SK-N-SH (cell line): ENCODE data around the gene MYO1D. TPM values are rescaled to one million over a fixed set of nuclear protein-coding genes. Genes with fewer than 3 reads are reported as not detected.

Experiments used
- CTCF ChIA-PET: fragments of 300-600, 350-600 bp; formaldehyde crosslinking; extraction: SDS; loops from one replicate; lab custom pipeline; 2021; lab: Yijun Ruan, JAX
- POLR2A ChIA-PET: fragments of 350-600 bp; sonication (Branson Sonifier 250); formaldehyde crosslinking; extraction: SDS; loops from one replicate; lab custom pipeline; 2020; ENCODE audit warnings: antibody characterized with exemption, inconsistent platforms; lab: Yijun Ruan, JAX
- DNase-seq: peaks from one replicate; pipeline ENCODE4 v3.0.0; 2012
- H2AFZ ChIP-seq: fragments of 200-600 bp; sonication (generic); 2 replicates; pipeline ENCODE4 v1.8.1; 2016; ENCODE audit warnings: antibody characterized with exemption, mild to moderate bottlenecking, low read depth
- H3F3A ChIP-seq: fragments of 200-600 bp; sonication (generic); replicated peaks from 2 replicates; pipeline ENCODE3; 2016; ENCODE audit warnings: antibody characterized with exemption, mild to moderate bottlenecking; ENCODE audit not compliant: insufficient read depth
- H3K27ac ChIP-seq, 2 experiments: fragments of 200-500 bp in 1 of 2; fragments of 200-600 bp in 1 of 2; sonication (Bioruptor generic) in 1 of 2; sonication (generic), shearing (Covaris generic) in 1 of 2; 2 replicates each; pipeline versions ENCODE4 v1.5.1 to v1.6.1; 2014 to 2016; ENCODE audit warnings: low read depth in 2 of 2, inconsistent platforms in 1 of 2, low read length in 1 of 2, mild to moderate bottlenecking in 1 of 2, mixed read lengths in 1 of 2
- H3K27me3 ChIP-seq: fragments of 200-600 bp; sonication (generic), shearing (Covaris generic); 2 replicates; pipeline ENCODE4 v1.6.1; 2016; ENCODE audit warnings: mixed run types; ENCODE audit not compliant: insufficient read depth
- H3K36me3 ChIP-seq, 2 experiments: fragments of 200-500 bp in 1 of 2; fragments of 200-600 bp in 1 of 2; sonication (Bioruptor generic) in 1 of 2; sonication (generic) in 1 of 2; replicated peaks in 1 of 2; 2 replicates each; pipeline versions ENCODE3 to v1.5.1; 2014 to 2016; ENCODE audit warnings: low read length in 1 of 2, mild to moderate bottlenecking in 1 of 2; ENCODE audit not compliant: insufficient read depth in 2 of 2, control insufficient read depth in 1 of 2
- H3K4me1 ChIP-seq, 2 experiments: fragments of 200-500 bp in 1 of 2; fragments of 200-600 bp in 1 of 2; sonication (Bioruptor generic) in 1 of 2; sonication (generic), shearing (Covaris generic) in 1 of 2; 2 replicates each; pipeline versions ENCODE4 v1.5.1 to v1.6.1; 2014 to 2016; ENCODE audit warnings: low read depth in 1 of 2, low read length in 1 of 2, mixed run types in 1 of 2; ENCODE audit not compliant: insufficient read depth in 2 of 2, control insufficient read depth in 1 of 2
- H3K4me2 ChIP-seq: fragments of 200-600 bp; sonication (generic), shearing (Covaris generic); 2 replicates; pipeline ENCODE4 v1.6.1; 2017; ENCODE audit warnings: mixed run types
- H3K4me3 ChIP-seq, 2 experiments: fragments of 200-500 bp in 1 of 2; fragments of 200-600 bp in 1 of 2; sonication (Bioruptor generic) in 1 of 2; sonication (generic), shearing (Covaris generic) in 1 of 2; 2 replicates each; pipeline versions ENCODE4 v1.5.1 to v1.8.1; 2014 to 2016; ENCODE audit warnings: low read depth in 2 of 2, inconsistent platforms in 1 of 2, low read length in 1 of 2, mild to moderate bottlenecking in 1 of 2, mixed read lengths in 1 of 2, moderate library complexity in 1 of 2
- H3K79me2 ChIP-seq: fragments of 200-600 bp; sonication (generic); 2 replicates; pipeline ENCODE4 v1.8.1; 2017; ENCODE audit warnings: mild to moderate bottlenecking; ENCODE audit not compliant: insufficient read depth
- H3K9ac ChIP-seq: fragments of 200-600 bp; sonication (generic); 2 replicates; pipeline ENCODE4 v1.6.1; 2017; ENCODE audit warnings: mixed run types
- H3K9me2 ChIP-seq: fragments of 200-600 bp; sonication (generic); 2 replicates; pipeline ENCODE4 v1.6.1; 2017; ENCODE audit warnings: mixed run types
- H3K9me3 ChIP-seq: fragments of 200-600 bp; sonication (generic); 2 replicates; pipeline ENCODE4 v1.6.1; 2017; ENCODE audit warnings: mixed run types, mild to moderate bottlenecking, moderate library complexity
- H4K20me1 ChIP-seq: fragments of 200-600 bp; sonication (generic); 2 replicates; pipeline ENCODE4 v1.6.1; 2017; ENCODE audit warnings: mild to moderate bottlenecking, mixed run types; ENCODE audit not compliant: insufficient read depth
- CHD2 ChIP-seq: fragments of 150-350 bp; IDR thresholded peaks from 2 replicates; pipeline ENCODE4 v1.6.1; 2018; ENCODE audit warnings: low read length; ENCODE audit not compliant: partially characterized antibody
- ELF1 ChIP-seq: IDR thresholded peaks from 2 replicates; pipeline ENCODE4 v1.4.0; 2012
- EP300 ChIP-seq, 2 experiments: IDR thresholded peaks; 2 replicates each; pipeline versions ENCODE4 v1.4.0 to v1.6.1; 2012; ENCODE audit warnings: borderline replicate concordance in 1 of 2, low read depth in 1 of 2, low read length in 1 of 2
- EZH2phosphoT487 ChIP-seq: fragments of 200-600 bp; sonication (generic); IDR thresholded peaks from 2 replicates; pipeline ENCODE4 v1.6.1; 2017; ENCODE audit warnings: low read depth, mixed run types, mild to moderate bottlenecking, antibody characterized with exemption, moderate library complexity, borderline replicate concordance
- FOSL2 ChIP-seq: IDR thresholded peaks from 2 replicates; pipeline ENCODE4 v1.4.0; 2012; ENCODE audit warnings: low read depth, mild to moderate bottlenecking, moderate library complexity, borderline replicate concordance
- FOXJ3 ChIP-seq: sonication (generic); formaldehyde crosslinking; IDR thresholded peaks from 2 replicates; pipeline ENCODE4 v1.5.1; 2020; ENCODE audit warnings: mild to moderate bottlenecking, missing genetic modification reagents
- GABPA ChIP-seq: IDR thresholded peaks from 2 replicates; pipeline ENCODE4 v1.4.0; 2012; ENCODE audit warnings: low read depth, mild to moderate bottlenecking
- MEF2A ChIP-seq: IDR thresholded peaks from 2 replicates; pipeline ENCODE4 v1.4.0; 2012; ENCODE audit warnings: low read depth, borderline replicate concordance
- MXI1 ChIP-seq: IDR thresholded peaks from 2 replicates; pipeline ENCODE4 v1.6.1; 2012; ENCODE audit warnings: mild to moderate bottlenecking, low read depth, low read length, improper control_type of control experiment
- PBX3 ChIP-seq: IDR thresholded peaks from 2 replicates; pipeline ENCODE4; 2012
- POLR2AphosphoS5 ChIP-seq: IDR thresholded peaks from 2 replicates; pipeline ENCODE4 v1.6.1; 2012; ENCODE audit warnings: low read depth, low read length
- SIN3A ChIP-seq: IDR thresholded peaks from 2 replicates; pipeline ENCODE4 v1.6.1; 2012; ENCODE audit warnings: low read depth, mild to moderate bottlenecking, low read length, moderate library complexity, borderline replicate concordance
- SMC3 ChIP-seq: IDR thresholded peaks from 2 replicates; pipeline ENCODE4 v1.6.1; 2012; ENCODE audit warnings: low read depth, low read length, improper control_type of control experiment
- TAF1 ChIP-seq: IDR thresholded peaks from 2 replicates; pipeline ENCODE4 v1.6.1; 2012; ENCODE audit warnings: low read depth, mild to moderate bottlenecking, low read length, moderate library complexity, borderline replicate concordance
- YY1 ChIP-seq: IDR thresholded peaks from 2 replicates; pipeline ENCODE4 v1.4.0; 2012; ENCODE audit warnings: low read depth, mild to moderate bottlenecking
- ZBTB33 ChIP-seq: IDR thresholded peaks from 2 replicates; pipeline ENCODE4 v1.4.0; 2012; ENCODE audit warnings: low read depth, borderline replicate concordance
- WGBS: methylation state at CpG from one replicate; pipeline ENCODE4 v1.1.6; 2017; ENCODE audit warnings: low lambda C conversion rate; 5-methylcytosine and 5-hydroxymethylcytosine counted together
- polyA plus RNA-seq, 3 experiments: library from polyadenylated mRNA; depleted of rRNA; stranded (reverse); fragments of >200 nt; gene quantifications; 2 replicates each; pipeline ENCODE4 v1.2.3, GENCODE V29; 2012

MYO1D gene
- polyA plus RNA-seq, 1 of the 3 experiments (the other 2 are of a cell fraction), result 20.4 TPM

- ChIA-PET CTCF (interaction anchor here (0.6 to 1.7 kb wide), 2 partner anchors 40 to 193 kb away, joined by 3 to 4 read pairs; no protein-coding TSS in a partner anchor), POLR2A (no interaction called here)
- no peaks in the 10 kb centered on the region for H4K20me1 ChIP-seq
- no peak overlapping the region for H3K27ac ChIP-seq
- H3K4me2 ChIP-seq, result 0 out of 2 replicates have a peak overlapping the region, but pooled peaks have one; percentile 19
- H3K79me2 ChIP-seq, result no peaks in the 10 kb centered on the region
- no peaks in the 10 kb centered on the region for H3K9me3 ChIP-seq
- no peaks in the 10 kb centered on the region for H3K9me2 ChIP-seq
- peaks cover 6 to 7% of the 10 kb centered on the region in 2 experiments; a peak in 3 of 4 replicates for H3K4me1 ChIP-seq
- H3K9ac ChIP-seq, result no peak overlapping the region
- H2AFZ ChIP-seq, result no peak overlapping the region
- WGBS, result 76% methylated on average over 6 of the region's 7 CpGs
- H3K4me3 ChIP-seq, result no peak overlapping the region
- DNase-seq, result no peak
- TF ChIP-seq ZBTB33 (no peak), CHD2 (no peak), SIN3A (no peak), ELF1 (no peak), FOSL2 (no peak), MEF2A (no peak)
- H3K27me3 ChIP-seq, result no peaks in the 10 kb centered on the region
- no peaks in the 10 kb centered on the region for H3F3A ChIP-seq
- H3K36me3 ChIP-seq, result no peaks in the 10 kb centered on the region
Measured at GRCh38 chr17:32503251-32504165, 373.4 kb downstream of the MYO1D start.

GRCh38 chr17:32502710-32503109 is 374.2 kb downstream of the MYO1D start:
- no peak for DNase-seq
- H3K4me3 ChIP-seq, result no peak overlapping the region
- no peaks in the 10 kb centered on the region for H3K27me3 ChIP-seq
- H3K9ac ChIP-seq, result no peak overlapping the region
- no peak overlapping the region for H3K27ac ChIP-seq
- no peaks in the 10 kb centered on the region for H3K79me2 ChIP-seq
- ChIA-PET CTCF (no interaction called here), POLR2A (no interaction called here)
- no peaks in the 10 kb centered on the region for H3K9me3 ChIP-seq
- TF ChIP-seq TAF1 (no peak), FOXJ3 (CRISPR knock-in tag) (no peak), POLR2AphosphoS5 (no peak), ZBTB33 (no peak), YY1 (no peak), EZH2phosphoT487 (no peak), PBX3 (no peak), GABPA (no peak), EP300 (IDR thresholded peaks at IDR 0.05; ENCODE audit: borderline replicate concordance in 1 of 2, low read depth in 1 of 2, low read length in 1 of 2) (no peak), SMC3 (no peak), SIN3A (no peak), MXI1 (no peak)
- H2AFZ ChIP-seq, result no peak overlapping the region
- 83% methylated on average over 10 of the region's 10 CpGs for WGBS
- no peaks in the 10 kb centered on the region for H3K36me3 ChIP-seq
- H3K9me2 ChIP-seq, result no peaks in the 10 kb centered on the region
- H4K20me1 ChIP-seq, result no peaks in the 10 kb centered on the region
- peaks cover 6 to 7% of the 10 kb centered on the region in 2 experiments; a peak in 3 of 4 replicates for H3K4me1 ChIP-seq
- H3K4me2 ChIP-seq, result no peak overlapping the region
- no peaks in the 10 kb centered on the region for H3F3A ChIP-seq
